K562 (cell line): ENCODE results near the gene TGOLN2. TPM values are rescaled to one million over a fixed set of nuclear protein-coding genes. Genes with fewer than 3 reads are reported as not detected.

Experiments used
- ATAC-seq: fragments of 200-7000 bp; cut with Tn5 transposase; 3 replicates; pipeline ENCODE4 v1.9.1; 2020; ENCODE audit warnings: moderate library complexity
- BruUV-seq: library from RNA; stranded (reverse); fragments of 400-500 nt; replicated peaks from 2 replicates; lab custom pipeline; 2021; lab: Mats Ljungman, UMichigan
- CTCF ChIA-PET: fragments of 300-600 bp; formaldehyde crosslinking; extraction: SDS; loops from one replicate; lab custom pipeline; 2021; ENCODE audit warnings: low intra/inter-chr PET ratio; lab: Yijun Ruan, JAX
- POLR2A ChIA-PET: fragments of 300-600, 350-650 bp; sonication (Branson Sonifier 250); formaldehyde crosslinking; extraction: SDS; loops from one replicate; lab custom pipeline; 2021; ENCODE audit warnings: antibody characterized with exemption, inconsistent platforms; lab: Yijun Ruan, JAX
- DNase-seq, 4 experiments: peaks; one replicate each; pipeline versions ENCODE4 v3.0.0 to v3.0.0-alpha.2; 2011 to 2018; ENCODE audit warnings: low spot score in 3 of 4, mixed read lengths in 3 of 4; ENCODE audit errors: extremely low read depth in 1 of 4
- FAIRE-seq: peaks from 2 replicates; lab custom pipeline; 2011; peaks lifted over from hg19 to GRCh38; lab: Jason Lieb, UNC
- H2AFZ ChIP-seq: 2 replicates; pipeline ENCODE4 v1.6.0; 2011; ENCODE audit warnings: low read depth, low read length, control low read depth, inconsistent platforms
- H3K27ac ChIP-seq: fragments of 200-600 bp; 3 replicates; pipeline ENCODE4 v1.8.0; 2011; ENCODE audit warnings: low read depth, mild to moderate bottlenecking, control low read depth, inconsistent platforms, low read length, moderate library complexity, mixed read lengths; ENCODE audit errors: extremely low read depth
- H3K27me3 ChIP-seq, 2 experiments: fragments of 300-600 bp in 1 of 2; 2 replicates in 1 of 2; 3 replicates in 1 of 2; pipeline versions ENCODE4 v1.6.0 to v1.8.0; 2011; ENCODE audit warnings: inconsistent platforms in 2 of 2, low read length in 2 of 2, mild to moderate bottlenecking in 1 of 2, mixed read lengths in 1 of 2, moderate library complexity in 1 of 2; ENCODE audit not compliant: control insufficient read depth in 2 of 2, insufficient read depth in 2 of 2
- H3K36me3 ChIP-seq: fragments of 300-600 bp; 3 replicates; pipeline ENCODE4 v1.8.0; 2011; ENCODE audit warnings: mild to moderate bottlenecking, low read length, inconsistent platforms; ENCODE audit not compliant: control insufficient read depth, insufficient read depth
- H3K4me1 ChIP-seq, 2 experiments: fragments of 200-600 bp in 1 of 2; replicated peaks in 1 of 2; 2 replicates in 1 of 2; 3 replicates in 1 of 2; pipeline versions ENCODE4 v1.5.1 to v1.8.0; 2011; ENCODE audit warnings: inconsistent platforms in 2 of 2, low read length in 2 of 2, mild to moderate bottlenecking in 1 of 2, mixed read lengths in 1 of 2, moderate library complexity in 1 of 2; ENCODE audit not compliant: control insufficient read depth in 2 of 2, insufficient read depth in 2 of 2
- H3K4me2 ChIP-seq: 2 replicates; pipeline ENCODE4 v1.6.1; 2011; ENCODE audit warnings: low read length, control low read depth, inconsistent platforms, mixed read lengths; ENCODE audit not compliant: insufficient read depth
- H3K4me3 ChIP-seq: fragments of 200-600 bp; sonication (generic), shearing (Covaris generic); 2 replicates; pipeline ENCODE4 v1.5.1; 2016; ENCODE audit warnings: control low read depth, inconsistent platforms
- H3K79me2 ChIP-seq: fragments of 200-600 bp; 3 replicates; pipeline ENCODE4 v1.8.0; 2011; ENCODE audit warnings: low read length, inconsistent platforms; ENCODE audit not compliant: control insufficient read depth, insufficient read depth
- H3K9ac ChIP-seq, 2 experiments: 2 replicates each; pipeline versions ENCODE4 v1.6.0 to v1.6.1; 2011; ENCODE audit warnings: low read depth in 2 of 2, low read length in 2 of 2, control low read depth in 1 of 2, inconsistent platforms in 1 of 2, mild to moderate bottlenecking in 1 of 2, mixed read lengths in 1 of 2; ENCODE audit not compliant: insufficient read depth in 1 of 2
- H3K9me1 ChIP-seq: one replicate; pipeline ENCODE4 v1.6.0; 2011; ENCODE audit warnings: inconsistent platforms, mild to moderate bottlenecking, low read length, moderate library complexity; ENCODE audit not compliant: control insufficient read depth, insufficient read depth
- H3K9me3 ChIP-seq: replicated peaks from 2 replicates; pipeline ENCODE4 v1.5.1; 2011; ENCODE audit warnings: low read depth, low read length, inconsistent platforms; ENCODE audit not compliant: control insufficient read depth, insufficient read depth
- H4K20me1 ChIP-seq: replicated peaks from 2 replicates; pipeline ENCODE4 v1.6.1; 2011; ENCODE audit warnings: low read length, inconsistent platforms, mixed read lengths; ENCODE audit not compliant: control insufficient read depth, insufficient read depth
- ATF6 ChIP-seq: sonication (generic); formaldehyde crosslinking; IDR thresholded peaks from 2 replicates; pipeline ENCODE4 v1.4.0; 2020; ENCODE audit warnings: mild to moderate bottlenecking, missing genetic modification reagents
- HBP1 ChIP-seq: fragments of 450-650 bp; formaldehyde crosslinking; IDR thresholded peaks from 2 replicates; pipeline ENCODE4 v1.4.0; 2022; ENCODE audit warnings: missing genetic modification characterization
- MCM3 ChIP-seq: fragments of 450-650 bp; IDR thresholded peaks from 2 replicates; pipeline ENCODE4 v1.6.1; 2016
- ZNF217 ChIP-seq: sonication (generic); formaldehyde crosslinking; IDR thresholded peaks from 2 replicates; pipeline ENCODE4 v1.8.0; 2022; ENCODE audit warnings: mild to moderate bottlenecking, missing genetic modification reagents
- ZNF398 ChIP-seq: fragments of 250-450 bp; sonication (Bioruptor Pico); IDR thresholded peaks from 2 replicates; pipeline ENCODE4 v1.8.0; 2021; ENCODE audit warnings: moderate library complexity, mild to moderate bottlenecking, inconsistent platforms
- ZNF589 ChIP-seq: fragments of 200-800 bp; sonication (Bioruptor generic); IDR thresholded peaks from 2 replicates; pipeline ENCODE4 v1.6.1; 2016; ENCODE audit warnings: low read depth, missing genetic modification characterization, missing compliant biosample characterization
- WGBS: fragments of 100-300 bp; shearing (Covaris generic); methylation state at CpG from one replicate; pipeline ENCODE4 v1.1.6; 2016; ENCODE audit warnings: low coverage, mixed read lengths; ENCODE audit not compliant: insufficient coverage; ENCODE audit errors: missing lambda C conversion rate; 5-methylcytosine and 5-hydroxymethylcytosine counted together
- in situ Hi-C: fragments of 300-500 bp; cut with MboI; formaldehyde crosslinking; loops from 4 replicates; pipeline ENCODE4 v1.15.0; 2018; ENCODE audit warnings: inconsistent platforms, mixed read lengths
- intact Hi-C: fragments of 100-400 bp; cut with micrococcal nuclease; formaldehyde crosslinking; loops from 2 replicates; pipeline ENCODE4 v1.14.2; 2022
- polyA plus RNA-seq, 8 experiments: library from polyadenylated mRNA; depleted of rRNA in 4 of 8; stranded (reverse) in 5 of 8; unstranded in 3 of 8; fragments of >200 nt; fragmentation: Nextera tagmentation in 2 of 8; fragmentation: Illumina TruSeq in 1 of 8; extraction: Ambion mirVana in 2 of 8; extraction: Trizol in 1 of 8; gene quantifications; 2 replicates each; pipeline versions ENCODE4 v1.2.1 to v1.2.3, GENCODE V29; 2011 to 2014; ENCODE audit warnings: inconsistent platforms in 1 of 8, missing spikeins in 1 of 8
- total RNA-seq, 7 experiments: library from RNA; depleted of rRNA in 6 of 7; stranded (reverse); fragments of >200 nt in 6 of 7; fragmentation: Illumina TruSeq in 2 of 7; extraction: Trizol in 2 of 7; gene quantifications; 2 replicates each; pipeline versions ENCODE4 v1.2.1 to v1.2.3, GENCODE V29; 2011 to 2021; ENCODE audit warnings: low replicate concordance in 1 of 7
- TF ChIP-seq, protein P1 (sequence below): sonication (generic); formaldehyde crosslinking; IDR thresholded peaks from 2 replicates; pipeline ENCODE4 v1.8.1; 2023; ENCODE audit warnings: missing genetic modification reagents, mild to moderate bottlenecking, borderline replicate concordance
- TF ChIP-seq, protein P2 (sequence below): fragments of 450-650 bp; IDR thresholded peaks from 2 replicates; pipeline ENCODE4 v1.6.1; 2016; ENCODE audit warnings: antibody characterized with exemption

The TGOLN2 gene
- total and polyA plus RNA-seq, 9 of the 15 experiments (the other 6 are each of a cell fraction or from before 2014, with no cell fraction given) = 13.0 to 66.5 (median 35.9) TPM

DNA sequence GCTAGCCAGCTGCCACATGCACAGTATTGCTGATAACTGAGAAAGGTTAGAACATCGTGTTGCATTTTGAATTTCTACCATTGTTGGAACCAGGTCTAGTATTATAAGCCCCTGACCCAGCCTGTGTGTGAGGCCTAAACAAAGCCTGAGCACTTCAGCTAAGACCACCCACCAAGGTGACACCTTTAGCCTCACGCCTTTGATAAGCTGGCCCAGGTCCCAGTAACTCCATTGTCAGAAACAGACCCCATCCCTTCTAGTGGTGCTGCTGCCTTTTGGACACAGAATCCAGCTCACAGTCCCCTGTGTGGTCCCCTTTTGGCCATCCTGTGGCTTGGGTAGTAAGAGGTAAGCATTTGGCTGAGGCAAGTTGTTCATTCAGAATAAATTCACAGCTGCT lies 28.4 kb upstream of the TGOLN2 start:
- ChIA-PET POLR2A (interaction anchor here (0.6 to 1.2 kb wide), 3 partner anchors 9 to 27 kb away, joined by 3 to 4 read pairs (median 3); no protein-coding TSS in a partner anchor), CTCF (no interaction called here)
- H3K27ac ChIP-seq = no peak overlapping the region
- no peaks in the 10 kb centered on the region for H4K20me1 ChIP-seq
- H3K9me1 ChIP-seq = no peaks in the 10 kb centered on the region
- no peak overlapping the region for H3K4me3 ChIP-seq
- DNase-seq (no peak), ATAC-seq (no peak), FAIRE-seq (no peak)
- peaks cover 40% of the 10 kb centered on the region; the same call in 2 of the 3 replicates for H3K36me3 ChIP-seq
- WGBS = 72% methylated on average over 2 of the region's 2 CpGs
- H3K4me1 ChIP-seq = peaks cover 9 to 15% of the 10 kb centered on the region in 2 experiments
- no TSS peak for BruUV-seq
- peaks cover 32% of the 10 kb centered on the region for H3K79me2 ChIP-seq
- no peak overlapping the region for H2AFZ ChIP-seq
- H3K9me3 ChIP-seq = no peaks in the 10 kb centered on the region
- no peak overlapping the region for H3K4me2 ChIP-seq
- in situ Hi-C loops = no loop called here
- intact Hi-C loops = no loop called here
- no peaks in the 10 kb centered on the region for H3K27me3 ChIP-seq
- H3K9ac ChIP-seq = no peak overlapping the region; a peak in 1 of 4 replicates
- no peak for TF ChIP-seq HBP1 (CRISPR knock-in tag)
- TF ChIP-seq, protein P1, sequence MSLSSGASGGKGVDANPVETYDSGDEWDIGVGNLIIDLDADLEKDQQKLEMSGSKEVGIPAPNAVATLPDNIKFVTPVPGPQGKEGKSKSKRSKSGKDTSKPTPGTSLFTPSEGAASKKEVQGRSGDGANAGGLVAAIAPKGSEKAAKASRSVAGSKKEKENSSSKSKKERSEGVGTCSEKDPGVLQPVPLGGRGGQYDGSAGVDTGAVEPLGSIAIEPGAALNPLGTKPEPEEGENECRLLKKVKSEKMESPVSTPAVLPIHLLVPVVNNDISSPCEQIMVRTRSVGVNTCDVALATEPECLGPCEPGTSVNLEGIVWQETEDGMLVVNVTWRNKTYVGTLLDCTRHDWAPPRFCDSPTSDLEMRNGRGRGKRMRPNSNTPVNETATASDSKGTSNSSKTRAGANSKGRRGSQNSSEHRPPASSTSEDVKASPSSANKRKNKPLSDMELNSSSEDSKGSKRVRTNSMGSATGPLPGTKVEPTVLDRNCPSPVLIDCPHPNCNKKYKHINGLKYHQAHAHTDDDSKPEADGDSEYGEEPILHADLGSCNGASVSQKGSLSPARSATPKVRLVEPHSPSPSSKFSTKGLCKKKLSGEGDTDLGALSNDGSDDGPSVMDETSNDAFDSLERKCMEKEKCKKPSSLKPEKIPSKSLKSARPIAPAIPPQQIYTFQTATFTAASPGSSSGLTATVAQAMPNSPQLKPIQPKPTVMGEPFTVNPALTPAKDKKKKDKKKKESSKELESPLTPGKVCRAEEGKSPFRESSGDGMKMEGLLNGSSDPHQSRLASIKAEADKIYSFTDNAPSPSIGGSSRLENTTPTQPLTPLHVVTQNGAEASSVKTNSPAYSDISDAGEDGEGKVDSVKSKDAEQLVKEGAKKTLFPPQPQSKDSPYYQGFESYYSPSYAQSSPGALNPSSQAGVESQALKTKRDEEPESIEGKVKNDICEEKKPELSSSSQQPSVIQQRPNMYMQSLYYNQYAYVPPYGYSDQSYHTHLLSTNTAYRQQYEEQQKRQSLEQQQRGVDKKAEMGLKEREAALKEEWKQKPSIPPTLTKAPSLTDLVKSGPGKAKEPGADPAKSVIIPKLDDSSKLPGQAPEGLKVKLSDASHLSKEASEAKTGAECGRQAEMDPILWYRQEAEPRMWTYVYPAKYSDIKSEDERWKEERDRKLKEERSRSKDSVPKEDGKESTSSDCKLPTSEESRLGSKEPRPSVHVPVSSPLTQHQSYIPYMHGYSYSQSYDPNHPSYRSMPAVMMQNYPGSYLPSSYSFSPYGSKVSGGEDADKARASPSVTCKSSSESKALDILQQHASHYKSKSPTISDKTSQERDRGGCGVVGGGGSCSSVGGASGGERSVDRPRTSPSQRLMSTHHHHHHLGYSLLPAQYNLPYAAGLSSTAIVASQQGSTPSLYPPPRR (CRISPR knock-in tag) = no peak
- no peak for TF ChIP-seq ZNF589 (CRISPR knock-in tag)
- no peak for TF ChIP-seq ATF6 (CRISPR knock-in tag)
- no peak for TF ChIP-seq ZNF398
- no peak for TF ChIP-seq ZNF217 (CRISPR knock-in tag)
- TF ChIP-seq MCM3 = no peak
- TF ChIP-seq, protein P2, sequence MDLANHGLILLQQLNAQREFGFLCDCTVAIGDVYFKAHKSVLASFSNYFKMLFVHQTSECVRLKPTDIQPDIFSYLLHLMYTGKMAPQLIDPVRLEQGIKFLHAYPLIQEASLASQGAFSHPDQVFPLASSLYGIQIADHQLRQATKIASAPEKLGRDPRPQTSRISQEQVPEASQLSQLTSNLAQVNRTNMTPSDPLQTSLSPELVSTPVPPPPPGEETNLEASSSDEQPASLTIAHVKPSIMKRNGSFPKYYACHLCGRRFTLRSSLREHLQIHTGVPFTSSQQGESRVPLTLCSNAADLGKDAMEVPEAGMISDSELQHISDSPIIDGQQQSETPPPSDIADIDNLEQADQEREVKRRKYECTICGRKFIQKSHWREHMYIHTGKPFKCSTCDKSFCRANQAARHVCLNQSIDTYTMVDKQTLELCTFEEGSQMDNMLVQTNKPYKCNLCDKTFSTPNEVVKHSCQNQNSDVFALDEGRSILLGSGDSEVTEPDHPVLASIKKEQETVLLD = no peak
